HG03060 (cell line): ENCODE data around the gene DIAPH1.

ENCODE experiments used
- ATAC-seq: cut with Tn5 transposase; IDR thresholded peaks from one replicate; pipeline ENCODE4 v1.9.1; 2021; ENCODE audit warnings: low read depth, moderate number of reproducible peaks; ENCODE audit not compliant: unreplicated experiment

Gene DIAPH1

GRCh38 chr5:141508798-141509611 lies 109.8 kb downstream of the DIAPH1 start:
- ATAC-seq, result no peak

GRCh38 chr5:141508440-141508797 lies 110.4 kb downstream of the DIAPH1 start:
- ATAC-seq, result no peak

GRCh38 chr5:141507387-141508091 lies 111.3 kb downstream of the DIAPH1 start:
- ATAC-seq, result peak; percentile 23

- no peak for ATAC-seq
Observed at GRCh38 chr5:141506381-141507155, 112.2 kb downstream of the DIAPH1 start.

- ATAC-seq, result no peak
Observed at GRCh38 chr5:141504216-141504615, 114.6 kb downstream of the DIAPH1 start.

GRCh38 chr5:141503681-141504080 lies 115.1 kb downstream of the DIAPH1 start:
- ATAC-seq, result no peak

- ATAC-seq, result no peak
Observed at GRCh38 chr5:141501761-141502160, 117.0 kb downstream of the DIAPH1 start.

- ATAC-seq, result no peak
Observed at GRCh38 chr5:141496038-141496437, 122.8 kb downstream of the DIAPH1 start.

- no peak for ATAC-seq
Observed at GRCh38 chr5:141495453-141495811, 123.4 kb downstream of the DIAPH1 start.

GRCh38 chr5:141494761-141495452 lies 123.9 kb downstream of the DIAPH1 start:
- no peak for ATAC-seq

GRCh38 chr5:141493500-141494422 lies 125.0 kb downstream of the DIAPH1 start:
- ATAC-seq, result no peak

- ATAC-seq, result no peak
Observed at GRCh38 chr5:141492168-141492885, 126.5 kb downstream of the DIAPH1 start.

GRCh38 chr5:141491323-141492167 lies 127.3 kb downstream of the DIAPH1 start:
- no peak for ATAC-seq

GRCh38 chr5:141490771-141491170 lies 128.0 kb downstream of the DIAPH1 start:
- no peak for ATAC-seq

- ATAC-seq, result no peak
Observed at GRCh38 chr5:141490271-141490670, 128.5 kb downstream of the DIAPH1 start.

- no peak for ATAC-seq
Observed at GRCh38 chr5:141489841-141490240, 129.0 kb downstream of the DIAPH1 start.

- ATAC-seq, result no peak
Observed at GRCh38 chr5:141488591-141489561, 129.9 kb downstream of the DIAPH1 start, which contains the start of gene PCDHGC5. PCDHGC5 (plus strand) TSS chr5:141489081; CDS start chr5:141489241, 160 bp downstream.
